GM12878 (cell line): ENCODE data around the gene SMARCA4.

Experiments used
- ATF2 ChIP-seq: IDR thresholded peaks from 2 replicates; pipeline ENCODE4 v1.6.1; 2012; ENCODE audit warnings: low read length, inconsistent platforms
- JUND ChIP-seq: IDR thresholded peaks from 2 replicates; pipeline ENCODE4 v1.6.1; 2012; ENCODE audit warnings: low read depth, mild to moderate bottlenecking, low read length, improper control_type of control experiment, moderate library complexity

GRCh38 chr19:10920781-10921180 is 40.0 kb upstream of the SMARCA4 start:
- TF ChIP-seq ATF2, result no peak
- no peak for TF ChIP-seq JUND
